HepG2 (cell line): Measurements from ENCODE around the gene RHOD. TPM values are rescaled to one million over a fixed set of nuclear protein-coding genes. Genes with fewer than 3 reads are reported as not detected.

Experiments
- ATAC-seq: fragments of 200-7000 bp; cut with Tn5 transposase; 3 replicates; pipeline ENCODE4 v1.9.1; 2020; ENCODE audit warnings: mild to moderate bottlenecking, moderate library complexity
- BruUV-seq: library from RNA; stranded (reverse); fragments of 400-500 nt; replicated peaks from 2 replicates; lab custom pipeline; 2021; lab: Mats Ljungman, UMichigan
- CTCF ChIA-PET: fragments of 300-600 bp; formaldehyde crosslinking; extraction: SDS; loops from one replicate; lab custom pipeline; 2021; ENCODE audit warnings: low total read pairs, inconsistent platforms, low intra/inter-chr PET ratio; lab: Yijun Ruan, JAX
- POLR2A ChIA-PET: fragments of 350-600 bp; sonication (Branson Sonifier 250); formaldehyde crosslinking; loops from one replicate; lab custom pipeline; 2020; ENCODE audit warnings: antibody characterized with exemption, inconsistent platforms; lab: Yijun Ruan, JAX
- DNase-seq: peaks from one replicate; pipeline ENCODE4 v3.0.0-alpha.2; 2015; ENCODE audit warnings: low spot score
- FAIRE-seq: peaks from 3 replicates; lab custom pipeline; 2011; peaks lifted over from hg19 to GRCh38; lab: Jason Lieb, UNC
- H2AFZ ChIP-seq: one replicate; pipeline ENCODE4 v1.6.1; 2011; ENCODE audit warnings: low read length, inconsistent platforms
- H3K27ac ChIP-seq: fragments of 300-600 bp; 3 replicates; pipeline ENCODE4 v1.8.0; 2011; ENCODE audit warnings: mixed run types, mild to moderate bottlenecking, mixed read lengths, low read length, inconsistent platforms; ENCODE audit not compliant: insufficient read depth; ENCODE audit errors: extremely low read length
- H3K27me3 ChIP-seq, 2 experiments: fragments of 200-600 bp in 1 of 2; 2 replicates in 1 of 2; 3 replicates in 1 of 2; pipeline versions ENCODE4 v1.6.0 to v1.8.0; 2011; ENCODE audit warnings: low read length in 2 of 2, mild to moderate bottlenecking in 2 of 2, moderate library complexity in 2 of 2, inconsistent platforms in 1 of 2; ENCODE audit not compliant: insufficient read depth in 2 of 2, control insufficient read depth in 1 of 2
- H3K36me3 ChIP-seq, 2 experiments: fragments of 200-600 bp in 1 of 2; replicated peaks in 1 of 2; 2 replicates in 1 of 2; 3 replicates in 1 of 2; pipeline versions ENCODE4 v1.5.1 to v1.8.0; 2011; ENCODE audit warnings: low read length in 2 of 2, inconsistent platforms in 1 of 2; ENCODE audit not compliant: insufficient read depth in 2 of 2, control insufficient read depth in 1 of 2
- H3K4me1 ChIP-seq: 2 replicates; pipeline ENCODE4 v1.5.1; 2012; ENCODE audit warnings: low read length, inconsistent platforms; ENCODE audit not compliant: insufficient read depth
- H3K4me2 ChIP-seq: 2 replicates; pipeline ENCODE4 v1.6.0; 2011; ENCODE audit warnings: low read depth, low read length, inconsistent platforms
- H3K4me3 ChIP-seq, 3 experiments: fragments of 200-600 bp in 1 of 3; sonication (generic), shearing (Covaris generic) in 1 of 3; replicated peaks in 1 of 3; 2 replicates each; pipeline ENCODE4 v1.5.1; 2011 to 2016; ENCODE audit warnings: low read length in 3 of 3, inconsistent platforms in 2 of 3, low read depth in 2 of 3, mild to moderate bottlenecking in 2 of 3, control low read depth in 1 of 3, mixed read lengths in 1 of 3; ENCODE audit not compliant: insufficient read depth in 1 of 3
- H3K79me2 ChIP-seq: one replicate; pipeline ENCODE4 v1.6.1; 2011; ENCODE audit warnings: low read length, inconsistent platforms; ENCODE audit not compliant: insufficient read depth
- H3K9ac ChIP-seq: 2 replicates; pipeline ENCODE4 v1.6.0; 2011; ENCODE audit warnings: mild to moderate bottlenecking, low read depth, low read length, inconsistent platforms; ENCODE audit not compliant: insufficient read depth
- H3K9me3 ChIP-seq: 2 replicates; pipeline ENCODE4 v1.5.1; 2012; ENCODE audit warnings: mild to moderate bottlenecking, low read length
- H4K20me1 ChIP-seq: 2 replicates; pipeline ENCODE4 v1.6.0; 2011; ENCODE audit warnings: inconsistent platforms, mild to moderate bottlenecking, low read length, moderate library complexity; ENCODE audit not compliant: insufficient read depth
- BORCS8-MEF2B ChIP-seq: sonication (generic); formaldehyde crosslinking; IDR thresholded peaks from 2 replicates; pipeline ENCODE4 v1.8.0; 2022; ENCODE audit warnings: mild to moderate bottlenecking, missing genetic modification reagents
- CEBPB ChIP-seq: IDR thresholded peaks from 2 replicates; pipeline ENCODE4 v1.6.1; 2011; ENCODE audit warnings: low read depth, low read length, improper control_type of control experiment, borderline replicate concordance
- ISL2 ChIP-seq: sonication (generic); formaldehyde crosslinking; IDR thresholded peaks from 2 replicates; pipeline ENCODE4 v1.5.0; 2020; ENCODE audit warnings: missing genetic modification reagents
- REXO4 ChIP-seq: sonication (generic); formaldehyde crosslinking; IDR thresholded peaks from 2 replicates; pipeline ENCODE4 v1.8.0; 2022; ENCODE audit warnings: missing genetic modification reagents, mild to moderate bottlenecking, borderline replicate concordance
- ZBTB26 ChIP-seq: IDR thresholded peaks from 2 replicates; pipeline ENCODE4 v1.6.1; 2016; ENCODE audit warnings: missing compliant biosample characterization, missing genetic modification reagents, borderline replicate concordance
- ZNF652 ChIP-seq: IDR thresholded peaks from 2 replicates; pipeline ENCODE4 v1.6.1; 2016; ENCODE audit warnings: low read depth, borderline replicate concordance
- WGBS: methylation state at CpG from one replicate; pipeline ENCODE4 v1.1.6; 2017; ENCODE audit warnings: low lambda C conversion rate; 5-methylcytosine and 5-hydroxymethylcytosine counted together
- in situ Hi-C: cut with HindIII; loops from 2 replicates; pipeline ENCODE4 v1.10.0; 2017; ENCODE audit warnings: low pct_unique_long_range_greater_than_20kb; ENCODE audit not compliant: extremely low pct_ligation_motif_present
- intact Hi-C: fragments of 100-400 bp; cut with micrococcal nuclease; formaldehyde crosslinking; loops from one replicate; pipeline ENCODE4 v1.10.0; 2022; ENCODE audit not compliant: unreplicated experiment
- polyA plus RNA-seq, 8 experiments: library from polyadenylated mRNA; depleted of rRNA in 3 of 8; stranded (reverse) in 7 of 8; unstranded in 1 of 8; fragments of >200 nt; fragmentation: Illumina TruSeq in 4 of 8; extraction: Trizol in 4 of 8; gene quantifications; 2 replicates each; pipeline versions ENCODE4 v1.2.1 to v1.2.3, GENCODE V29; 2011 to 2016; ENCODE audit warnings: low read depth in 4 of 8, missing spikeins in 1 of 8, mixed read lengths in 1 of 8; ENCODE audit not compliant: insufficient read depth in 1 of 8
- total RNA-seq, 5 experiments: library from RNA; depleted of rRNA; stranded (reverse); fragments of >200 nt; fragmentation: Illumina TruSeq; extraction: Trizol; gene quantifications; 2 replicates each; pipeline ENCODE4 v1.2.3, GENCODE V29; 2016; ENCODE audit warnings: low read depth in 1 of 5
- TF ChIP-seq, protein P1 (sequence below), 2 experiments: sonication (generic) in 1 of 2; formaldehyde crosslinking in 1 of 2; IDR thresholded peaks; 2 replicates each; pipeline versions ENCODE4 v1.4.0 to v1.6.1; 2018 to 2020; ENCODE audit warnings: missing genetic modification reagents in 2 of 2, borderline replicate concordance in 1 of 2, low read depth in 1 of 2, mild to moderate bottlenecking in 1 of 2, missing biosample characterization in 1 of 2
- TF ChIP-seq, protein P2 (sequence below): sonication (generic); formaldehyde crosslinking; IDR thresholded peaks from 2 replicates; pipeline ENCODE4 v1.5.0; 2020; ENCODE audit warnings: missing genetic modification reagents

The RHOD gene
- total and polyA plus RNA-seq, 2 of the 13 experiments (the other 11 are each of a cell fraction or from before 2014, with no cell fraction given): 0.27 to 0.98 TPM

- ChIA-PET POLR2A (interaction anchor here (0.7 kb wide), 1 partner anchor 13 kb away, joined by 3 read pairs; no protein-coding TSS in a partner anchor), CTCF (no interaction called here)
- Histone ChIP-seq H3K9me3 (no peaks in the 10 kb centered on the region), H3K4me3 (peak overlapping the region in 1 of 3 experiments; percentile 40; a peak in 1 of 6 replicates), H3K4me2 (peak overlapping the region; percentile 53), H3K27me3 (no peaks in the 10 kb centered on the region), H3K9ac (no peak overlapping the region), H3K27ac (no peak overlapping the region), H3K4me1 (peaks cover 61% of the 10 kb centered on the region), H2AFZ (no peak overlapping the region), H4K20me1 (no peaks in the 10 kb centered on the region), H3K36me3 (no peaks in the 10 kb centered on the region), H3K79me2 (no peaks in the 10 kb centered on the region)
- WGBS: 52% methylated on average over 3 of the region's 5 CpGs
- ATAC-seq (no peak), DNase-seq (no peak), FAIRE-seq (no peak)
- BruUV-seq: no TSS peak
- TF ChIP-seq BORCS8-MEF2B (no peak), CEBPB (no peak), ZBTB26 (CRISPR knock-in tag) (0 out of 2 replicates have a peak, but pooled peaks have one; percentile 13), REXO4 (no peak)
- in situ Hi-C loops: no loop called here
- intact Hi-C loops: loop anchor here (10.0 kb wide), 1 partner anchor 202 kb away; no protein-coding TSS in a partner anchor
Observed at GRCh38 chr11:67113231-67113721, 56.6 kb downstream of the RHOD start.

DNA sequence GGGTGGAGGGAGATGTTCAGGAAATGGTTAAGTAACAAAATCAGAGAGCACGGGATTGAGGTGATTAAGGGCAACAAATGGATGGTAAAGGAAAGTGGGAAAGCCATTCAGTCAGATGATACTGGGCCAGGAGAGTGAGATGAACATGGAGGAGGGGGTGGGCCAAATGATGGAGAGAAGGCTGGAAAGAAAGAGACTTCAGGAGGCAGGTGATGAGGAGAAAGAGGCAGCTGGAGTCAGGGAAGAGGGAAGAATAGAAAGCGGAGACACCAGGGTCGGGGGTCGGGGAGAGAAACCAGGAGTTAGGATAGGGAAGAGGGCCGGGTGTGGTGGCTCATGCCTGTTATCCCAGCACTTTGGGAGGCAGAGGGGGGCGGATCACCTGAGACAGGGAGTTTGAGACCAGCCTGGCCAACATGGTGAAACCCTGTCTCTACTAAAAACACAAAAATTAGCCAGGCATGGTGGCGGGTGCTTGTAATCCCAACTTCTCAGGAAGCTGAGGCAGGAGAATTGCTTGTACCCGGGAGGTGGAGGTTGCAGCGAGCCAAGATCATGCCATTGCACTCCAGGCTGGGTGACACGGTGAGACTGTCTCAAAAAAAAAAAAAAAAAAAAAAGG lies 57.7 kb downstream of the RHOD start:
- Histone ChIP-seq H3K4me1 (peaks cover 61% of the 10 kb centered on the region), H3K4me3 (peak overlapping the region; percentile 12 to 57 (median 34); a peak in 3 of 6 replicates), H3K27ac (no peak overlapping the region), H2AFZ (peak overlapping the region; percentile 27), H3K36me3 (no peaks in the 10 kb centered on the region), H3K9me3 (no peaks in the 10 kb centered on the region), H3K79me2 (no peaks in the 10 kb centered on the region), H3K4me2 (peak overlapping the region; percentile 72), H4K20me1 (no peaks in the 10 kb centered on the region), H3K9ac (0 out of 2 replicates have a peak overlapping the region, but pooled peaks have one; percentile 39), H3K27me3 (no peaks in the 10 kb centered on the region)
- 12% methylated on average over 10 of the region's 10 CpGs for WGBS
- no peak for DNase-seq
- no TSS peak for BruUV-seq
- CTCF ChIA-PET: no interaction called here
- POLR2A ChIA-PET: interaction anchor here (0.7 kb wide), 1 partner anchor 12 kb away, joined by 3 read pairs; no protein-coding TSS in a partner anchor
- intact Hi-C loops (loop anchor here (10.0 kb wide), 1 partner anchor 200 kb away; no protein-coding TSS in a partner anchor), in situ Hi-C loops (no loop called here)
- FAIRE-seq: no peak
- no peak; the same call in 2 of the 3 replicates for ATAC-seq
- TF ChIP-seq ZNF652 (CRISPR knock-in tag): peak; percentile 27; the same call in 1 of the 2 replicates
- TF ChIP-seq, protein P1, sequence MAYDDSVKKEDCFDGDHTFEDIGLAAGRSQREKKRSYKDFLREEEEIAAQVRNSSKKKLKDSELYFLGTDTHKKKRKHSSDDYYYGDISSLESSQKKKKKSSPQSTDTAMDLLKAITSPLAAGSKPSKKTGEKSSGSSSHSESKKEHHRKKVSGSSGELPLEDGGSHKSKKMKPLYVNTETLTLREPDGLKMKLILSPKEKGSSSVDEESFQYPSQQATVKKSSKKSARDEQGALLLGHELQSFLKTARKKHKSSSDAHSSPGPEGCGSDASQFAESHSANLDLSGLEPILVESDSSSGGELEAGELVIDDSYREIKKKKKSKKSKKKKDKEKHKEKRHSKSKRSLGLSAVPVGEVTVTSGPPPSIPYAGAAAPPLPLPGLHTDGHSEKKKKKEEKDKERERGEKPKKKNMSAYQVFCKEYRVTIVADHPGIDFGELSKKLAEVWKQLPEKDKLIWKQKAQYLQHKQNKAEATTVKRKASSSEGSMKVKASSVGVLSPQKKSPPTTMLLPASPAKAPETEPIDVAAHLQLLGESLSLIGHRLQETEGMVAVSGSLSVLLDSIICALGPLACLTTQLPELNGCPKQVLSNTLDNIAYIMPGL (CRISPR knock-in tag; IDR thresholded peaks at IDR 0.05; ENCODE audit: borderline replicate concordance in 1 of 2, low read depth in 1 of 2): 0 out of 4 replicates have a peak, but pooled peaks of 1 of the 2 experiments have one; percentile 12
- TF ChIP-seq ISL2: no peak
- TF ChIP-seq, protein P2, sequence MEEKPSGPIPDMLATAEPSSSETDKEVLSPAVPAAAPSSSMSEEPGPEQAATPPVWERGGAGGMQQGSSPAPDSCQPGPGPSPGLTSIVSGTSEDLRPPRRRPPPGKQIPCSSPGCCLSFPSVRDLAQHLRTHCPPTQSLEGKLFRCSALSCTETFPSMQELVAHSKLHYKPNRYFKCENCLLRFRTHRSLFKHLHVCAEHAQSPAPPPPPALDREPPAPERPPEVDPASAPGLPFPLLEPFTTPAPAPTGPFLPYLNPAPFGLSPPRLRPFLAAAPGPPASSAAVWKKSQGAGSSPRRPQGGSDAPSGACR (CRISPR knock-in tag): no peak
